HG02840 (cell line): ENCODE results near the gene MRPS23.

ENCODE experiments used
- ATAC-seq: cut with Tn5 transposase; IDR thresholded peaks from one replicate; pipeline ENCODE4 v1.9.1; 2021; ENCODE audit warnings: mild to moderate bottlenecking, moderate library complexity, moderate number of reproducible peaks; ENCODE audit not compliant: unreplicated experiment, low FRiP score

Gene MRPS23

DNA sequence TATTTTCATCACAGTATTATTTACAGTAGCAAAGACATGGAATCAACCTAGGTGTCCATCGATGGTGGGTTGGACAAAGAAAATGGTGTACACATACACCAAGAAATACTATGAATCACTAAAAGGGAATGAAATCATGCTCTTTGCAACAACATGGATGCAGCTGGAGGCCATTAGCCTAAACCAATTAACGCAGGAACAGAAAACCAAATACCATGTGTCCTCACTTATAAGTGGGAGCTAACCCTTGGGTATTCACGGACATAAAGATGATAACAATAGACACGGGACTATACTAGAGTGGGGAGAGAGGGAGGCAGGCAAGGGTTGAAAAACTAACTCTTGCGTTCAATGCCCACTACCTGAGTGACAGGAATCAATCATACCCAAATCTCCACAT, 41.0 kb downstream of the MRPS23 start:
- ATAC-seq = no peak

- ATAC-seq = no peak
These were observed 43.5 kb downstream of the MRPS23 start for GRCh38 chr17:57806167-57806830.

DNA sequence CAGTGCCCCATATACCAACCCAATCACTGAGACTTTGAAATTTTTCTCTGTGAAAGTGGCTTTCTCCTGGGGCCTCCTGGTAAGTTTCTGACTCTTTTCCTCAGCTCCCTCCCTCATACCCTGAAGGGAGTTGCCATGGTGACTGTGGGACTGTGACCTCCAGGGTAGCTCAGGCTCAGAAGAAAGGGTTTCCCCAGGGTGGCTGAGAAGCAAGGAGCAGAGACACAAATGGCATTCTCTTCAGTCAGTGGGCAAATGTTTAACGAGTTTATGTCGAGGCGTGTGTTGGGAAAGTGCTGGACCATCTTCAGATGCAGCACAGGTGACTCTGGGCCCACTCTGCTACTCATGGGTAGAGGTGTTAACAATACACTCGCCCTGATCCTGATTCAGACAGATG, 46.8 kb downstream of the MRPS23 start:
- no peak for ATAC-seq

DNA sequence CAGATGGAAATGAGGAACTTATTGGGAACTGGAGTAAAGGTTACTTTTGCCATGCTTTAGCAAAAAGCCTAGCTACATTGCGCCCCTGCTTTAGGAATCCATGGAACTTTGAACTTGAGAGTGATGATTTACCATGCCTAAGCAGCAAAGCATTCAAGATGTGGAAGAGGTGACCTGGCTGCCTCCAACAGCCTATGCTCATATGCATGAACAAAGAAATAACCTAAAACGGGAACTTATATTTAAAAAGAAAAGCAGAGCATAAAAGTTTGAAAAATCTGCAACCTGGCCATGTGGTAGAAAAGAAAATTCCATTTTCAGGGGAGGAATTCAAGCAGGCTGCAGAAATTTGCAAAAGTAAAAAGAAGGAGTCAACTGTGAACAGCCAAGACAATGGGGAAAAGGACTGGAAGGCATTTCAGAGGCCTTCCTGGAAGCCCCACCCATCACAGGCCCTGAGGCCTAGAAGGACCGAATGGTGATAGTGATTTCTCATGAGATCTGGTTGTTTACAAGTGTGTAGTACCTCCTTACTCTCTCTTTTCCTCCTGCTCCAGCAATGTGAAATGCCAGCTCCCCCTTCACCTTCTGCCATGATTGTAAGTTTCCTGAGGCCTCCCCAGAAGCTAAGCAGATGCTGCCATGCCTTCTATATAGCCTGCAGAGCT, 48.7 kb downstream of the MRPS23 start:
- ATAC-seq = no peak

GRCh38 chr17:57794841-57795240, 55.0 kb downstream of the MRPS23 start:
- no peak for ATAC-seq

- ATAC-seq = no peak
These were observed 61.1 kb downstream of the MRPS23 start for GRCh38 chr17:57788725-57789124.

DNA sequence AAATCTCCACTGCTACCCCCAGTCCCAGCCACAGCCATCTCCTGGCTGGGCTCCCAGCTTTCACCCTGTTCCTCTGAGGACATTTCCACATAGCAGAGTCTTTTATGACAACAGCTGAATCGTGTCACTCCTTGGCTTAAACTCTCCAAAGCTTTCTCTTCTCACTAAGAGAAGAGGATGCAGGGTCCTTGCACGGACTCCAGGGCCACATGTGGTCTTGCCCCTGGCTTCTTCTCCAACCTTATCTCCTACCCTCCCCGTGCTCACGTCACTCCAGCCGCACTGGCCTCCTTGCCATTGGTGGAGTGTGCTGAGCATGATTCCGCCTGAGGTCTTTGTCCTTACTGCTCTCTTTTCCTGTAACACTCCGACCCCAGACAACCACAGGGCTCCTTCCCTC, 64.8 kb downstream of the MRPS23 start:
- no peak for ATAC-seq
